GM12892 (cell line): ENCODE data around the gene MAP3K7.

Source experiments
- POLR2A ChIP-seq: IDR thresholded peaks from 2 replicates; pipeline ENCODE4 v1.6.1; 2011; ENCODE audit warnings: low read depth, low read length, control low read depth
- POLR2AphosphoS5 ChIP-seq: IDR thresholded peaks from 2 replicates; pipeline ENCODE4 v1.6.1; 2011; ENCODE audit warnings: low read depth, low read length, control low read depth

GRCh38 chr6:90478278-90478677 lies 108.6 kb downstream of the MAP3K7 start:
- no peak for TF ChIP-seq POLR2A
- TF ChIP-seq POLR2AphosphoS5: no peak
